Stimulated activated CD8-positive, alpha-beta memory T cell treated with anti-CD3 and anti-CD28 coated beads, Interleukin-4, amount 100 ng/mL, for 24 hours (primary cell): ENCODE measurements around the gene PRG3.

Source experiments
- DNase-seq: peaks from one replicate; pipeline ENCODE4 v3.0.0-alpha.2; 2020; ENCODE audit warnings: low read depth

PRG3 gene

GRCh38 chr11:57359396-57359795, 21.6 kb downstream of the PRG3 start:
- no peak for DNase-seq

GRCh38 chr11:57358991-57359390, 22.0 kb downstream of the PRG3 start:
- no peak for DNase-seq

DNA sequence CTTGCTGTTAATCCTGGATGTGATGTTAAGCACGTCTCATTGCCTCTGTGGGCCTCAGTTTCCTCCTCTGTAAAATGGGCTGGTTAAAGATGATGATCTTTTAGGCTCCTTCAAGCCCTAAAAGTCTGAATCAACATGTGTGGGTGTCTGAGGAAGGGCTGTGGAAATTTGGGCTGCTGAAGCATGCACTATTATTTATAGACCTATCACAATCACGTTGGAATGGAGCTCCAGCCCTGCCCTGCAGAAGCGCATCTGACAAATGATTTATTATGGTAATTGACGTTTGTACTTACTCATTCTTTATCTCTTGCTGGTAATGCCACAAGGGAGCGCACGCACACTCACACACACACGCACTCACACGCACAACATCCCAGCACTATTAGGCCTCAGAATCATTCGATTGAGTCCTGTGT, 22.4 kb downstream of the PRG3 start:
- DNase-seq: no peak

- DNase-seq: no peak
Observed at GRCh38 chr11:57357856-57358255, 23.1 kb downstream of the PRG3 start.

GRCh38 chr11:57357310-57357709, 23.6 kb downstream of the PRG3 start:
- no peak for DNase-seq

- no peak for DNase-seq
Observed at GRCh38 chr11:57356268-57356667, 24.7 kb downstream of the PRG3 start.

GRCh38 chr11:57354699-57355098, 26.3 kb downstream of the PRG3 start:
- DNase-seq: no peak

DNA sequence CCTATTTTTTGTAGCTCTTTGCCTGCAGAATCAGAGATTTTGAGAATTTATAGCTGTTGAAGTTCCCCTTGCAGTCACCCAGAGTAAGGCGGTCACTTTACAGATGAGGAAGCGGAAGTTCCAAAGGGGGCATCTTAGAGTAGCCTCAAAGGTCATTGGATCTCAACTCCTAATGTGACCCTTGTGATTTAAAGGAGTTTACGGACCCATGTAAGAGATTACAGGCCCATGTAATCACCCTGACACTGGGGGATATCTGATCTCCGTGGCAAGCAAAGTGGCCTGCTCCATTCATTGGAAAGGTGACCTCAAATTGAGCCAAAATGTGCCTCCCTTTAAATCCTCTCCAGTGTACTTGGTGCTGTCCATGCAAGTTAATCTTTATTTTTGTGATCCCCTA, 27.1 kb downstream of the PRG3 start:
- no peak for DNase-seq

DNA sequence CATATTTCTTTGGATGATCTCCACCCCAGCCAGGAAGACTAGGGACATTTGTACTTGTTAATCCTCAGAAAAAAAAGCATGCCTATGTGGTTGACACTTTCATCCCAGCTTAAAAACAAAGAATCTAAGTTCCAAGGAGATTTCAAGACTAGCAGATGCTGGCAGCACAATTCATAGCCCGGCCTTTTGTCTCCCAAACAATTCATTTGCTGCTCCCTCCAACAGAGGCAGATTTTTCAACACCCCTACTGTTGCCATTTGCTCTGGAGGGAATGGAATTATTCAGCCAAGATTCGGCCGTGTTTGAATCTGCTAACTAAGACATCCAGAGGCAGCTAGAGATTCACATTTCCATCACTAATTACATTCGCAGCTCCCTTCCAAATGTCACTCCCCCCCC, 27.5 kb downstream of the PRG3 start:
- no peak for DNase-seq

DNA sequence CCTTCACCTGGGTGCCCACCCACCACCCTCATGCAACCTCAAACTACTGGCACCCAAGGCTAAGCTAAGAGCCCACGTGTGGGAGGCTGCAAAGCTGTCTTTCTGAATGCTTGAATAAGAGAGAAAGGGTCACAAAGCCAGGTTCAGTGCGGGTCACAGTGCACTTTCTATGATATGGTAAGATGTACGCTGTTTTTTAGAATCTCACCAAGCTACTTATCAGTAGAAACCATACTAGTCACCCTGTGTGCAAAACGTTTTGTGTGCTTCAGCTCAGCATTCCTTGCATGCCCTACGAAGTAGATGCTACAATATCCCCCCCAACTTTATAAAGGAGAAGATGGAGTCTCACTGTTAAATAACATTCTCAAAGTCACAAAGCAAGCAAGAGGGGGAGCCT, 27.9 kb downstream of the PRG3 start:
- DNase-seq: no peak

DNA sequence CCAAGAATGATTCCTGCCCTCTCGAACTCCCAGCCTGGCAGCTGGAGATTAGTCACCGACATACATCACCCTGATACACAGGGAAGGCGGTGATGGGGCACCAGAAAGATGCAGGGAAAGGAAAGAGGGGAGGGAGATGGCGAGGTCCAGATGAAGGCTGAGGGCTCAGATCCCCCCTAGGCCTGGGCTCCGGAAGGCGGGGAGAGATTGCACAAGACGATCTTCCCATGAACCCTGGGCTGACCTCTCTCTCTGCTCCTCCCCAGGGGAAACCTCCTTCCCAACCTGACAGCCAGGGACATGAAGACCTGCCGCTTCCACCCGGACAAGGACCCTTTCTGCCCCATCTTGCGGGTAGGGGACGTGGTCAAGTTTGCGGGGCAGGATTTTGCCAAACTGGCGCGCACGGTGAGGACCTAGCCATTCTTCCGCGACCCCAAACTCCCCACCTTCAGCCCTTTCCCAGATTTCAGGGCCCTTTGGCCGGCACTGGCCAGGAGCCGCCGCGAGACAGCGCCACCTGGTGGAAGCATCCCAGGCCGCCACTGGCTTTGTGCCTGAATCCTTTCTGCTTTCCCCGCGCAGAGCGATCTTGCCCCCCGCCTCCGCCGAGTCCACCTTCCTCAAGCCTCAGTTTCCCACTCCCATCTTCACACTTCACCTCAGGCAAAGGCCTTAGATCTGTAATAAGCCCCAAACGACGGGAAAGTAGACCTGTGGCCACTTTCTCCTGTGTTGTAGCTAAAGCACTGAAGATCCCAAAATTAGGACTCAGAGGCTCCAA, 31.3 kb downstream of the PRG3 start:
- DNase-seq: peak; percentile 51

GRCh38 chr11:57348636-57349313, 32.2 kb downstream of the PRG3 start:
- DNase-seq: no peak

GRCh38 chr11:57348052-57348451, 32.9 kb downstream of the PRG3 start:
- DNase-seq: no peak

DNA sequence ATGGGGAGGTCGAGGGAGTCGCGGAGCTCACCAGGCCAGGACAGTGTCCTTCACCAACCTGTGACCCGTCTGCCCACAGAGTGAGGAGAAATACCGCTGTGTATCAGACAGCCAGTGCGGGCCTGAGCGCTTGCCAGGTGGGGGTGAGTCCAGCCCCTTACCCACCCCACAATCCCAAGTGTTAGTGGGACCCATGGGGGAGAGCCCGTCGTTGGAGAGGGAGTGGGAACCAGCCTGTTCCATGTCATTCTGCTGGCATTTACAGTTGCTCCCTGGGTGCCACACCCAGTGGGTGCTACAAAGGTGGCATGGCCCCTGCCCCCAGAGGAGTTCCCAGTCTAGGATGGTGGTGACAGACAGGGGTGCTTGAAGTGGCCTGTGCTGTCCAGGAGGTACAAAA, 33.6 kb downstream of the PRG3 start:
- DNase-seq: no peak

GRCh38 chr11:57345555-57346211, 35.3 kb downstream of the PRG3 start:
- DNase-seq: peak; percentile 50

GRCh38 chr11:57344826-57345225, 36.1 kb downstream of the PRG3 start:
- DNase-seq: no peak

DNA sequence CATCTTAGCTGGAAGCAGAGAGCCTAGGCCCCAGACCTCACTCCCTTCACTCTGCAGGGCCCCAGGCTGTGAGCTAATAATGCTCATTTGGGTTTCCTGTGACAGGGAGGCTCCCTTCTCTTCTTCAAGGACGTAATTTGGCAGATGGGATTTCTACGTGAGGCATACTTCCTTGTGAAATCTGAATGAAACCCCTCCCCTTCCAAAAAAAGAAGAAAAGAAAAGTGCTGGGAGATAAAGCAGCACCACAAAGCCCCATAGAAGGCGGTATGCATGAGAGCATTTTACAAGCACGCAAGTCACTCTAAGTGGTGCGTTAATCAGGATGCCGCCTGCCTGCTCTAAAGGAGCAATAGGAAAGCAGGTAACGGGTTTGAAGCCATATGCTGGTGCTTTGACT, 37.1 kb downstream of the PRG3 start:
- DNase-seq: no peak

GRCh38 chr11:57342702-57343101, 38.2 kb downstream of the PRG3 start:
- no peak for DNase-seq

DNA sequence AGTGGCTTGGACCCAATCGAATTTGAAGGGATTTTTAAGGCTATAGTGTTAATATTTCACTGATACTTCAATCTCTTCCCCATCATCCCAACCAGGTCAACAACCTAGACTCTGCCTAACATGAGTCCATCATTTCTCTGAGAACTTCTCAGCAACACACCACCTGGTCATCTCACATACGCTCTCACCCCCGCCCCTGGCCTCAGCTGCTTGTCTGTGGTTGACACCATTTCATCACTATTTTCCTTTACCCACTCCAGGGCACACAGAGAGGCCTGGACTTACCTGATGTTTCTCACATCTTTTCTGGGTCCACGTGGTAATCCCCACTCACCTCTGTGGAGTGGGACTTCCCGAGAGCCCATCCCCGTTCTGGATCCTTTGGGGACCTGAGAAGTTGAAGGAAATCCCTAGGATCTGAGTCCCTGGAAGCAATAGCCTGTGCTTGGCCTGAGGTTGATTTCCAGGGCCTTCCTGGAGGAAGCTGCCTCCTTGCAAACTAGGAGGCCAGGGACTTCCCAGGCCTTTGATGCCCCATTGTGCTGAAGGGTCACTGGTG, 39.6 kb downstream of the PRG3 start:
- DNase-seq: no peak

DNA sequence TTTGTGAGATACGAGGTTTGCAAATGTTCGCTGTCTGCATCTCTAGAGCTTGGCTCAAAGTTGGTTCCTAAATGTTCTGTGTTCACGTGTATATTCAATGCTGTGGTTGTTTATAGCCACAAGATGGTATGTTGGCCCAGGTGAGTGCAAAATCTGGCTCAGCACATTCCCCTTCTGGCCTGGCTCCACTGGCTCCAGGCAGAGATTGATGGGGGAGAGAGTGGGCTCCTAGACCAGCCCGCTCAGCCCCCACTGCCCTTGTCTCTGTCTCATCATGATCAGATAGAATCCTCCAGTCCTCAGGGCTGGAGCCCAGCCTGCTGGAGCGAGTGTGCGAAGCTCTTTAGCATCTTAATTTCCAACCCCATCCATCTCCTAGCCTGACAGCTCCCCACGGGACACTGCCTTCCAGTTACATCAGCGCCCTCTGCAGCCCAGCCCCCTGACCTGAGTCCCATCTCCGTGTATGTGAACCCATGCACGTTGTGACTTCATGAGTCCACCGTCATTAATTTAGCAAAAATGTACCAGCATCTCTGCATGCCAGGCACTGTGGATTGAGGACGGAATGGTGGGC, 40.8 kb downstream of the PRG3 start:
- DNase-seq: no peak

GRCh38 chr11:57339328-57339727, 41.6 kb downstream of the PRG3 start:
- DNase-seq: no peak

DNA sequence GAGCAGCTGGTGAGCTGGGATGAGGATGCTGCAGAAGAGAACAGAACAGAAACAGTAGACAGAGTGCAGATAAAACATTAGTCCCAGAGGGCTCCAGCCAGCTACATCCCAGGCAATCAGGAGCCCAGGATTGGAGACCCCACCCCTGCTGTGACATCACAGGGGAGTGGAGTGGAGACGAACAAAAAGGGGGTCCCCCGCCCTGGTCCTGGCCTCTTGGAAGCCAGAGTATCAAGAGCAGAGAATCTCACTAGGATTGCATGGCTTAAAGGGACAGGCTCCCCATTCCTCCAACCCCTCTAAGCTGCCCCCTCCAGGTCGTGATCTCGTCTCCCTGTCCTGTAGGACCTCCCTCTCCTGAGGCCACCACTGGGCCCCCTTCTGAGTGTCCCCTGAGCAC, 42.8 kb downstream of the PRG3 start, which contains the start of gene P2RX3:
TSS of gene P2RX3 (plus strand) at position 211 of the 400 bp plus-strand sequence. CDS start 199 bp downstream, outside the sequence.
- no peak for DNase-seq
